Endodermal cell (in vitro differentiated cells): ENCODE results near the gene STXBP4. TPM values are rescaled to one million over a fixed set of nuclear protein-coding genes. Genes with fewer than 3 reads are reported as not detected.

Experiments
- DNase-seq: peaks from one replicate; pipeline ENCODE4 v3.0.0-alpha.2; 2017
- H3K27ac ChIP-seq: 2 replicates; pipeline ENCODE4 v1.5.1; 2013; ENCODE audit warnings: mild to moderate bottlenecking, low read depth, low read length, moderate library complexity
- H3K27me3 ChIP-seq: 2 replicates; pipeline ENCODE4 v1.6.1; 2013; ENCODE audit warnings: mild to moderate bottlenecking, low read length, moderate library complexity; ENCODE audit not compliant: insufficient read depth, control insufficient read depth, poor library complexity, severe bottlenecking
- H3K36me3 ChIP-seq: 2 replicates; pipeline ENCODE4 v1.7.0; 2013; ENCODE audit warnings: mild to moderate bottlenecking, low read length, moderate library complexity; ENCODE audit not compliant: control insufficient read depth, insufficient read depth
- H3K4me1 ChIP-seq: one replicate; pipeline ENCODE4 v1.7.0; 2013; ENCODE audit warnings: low read length; ENCODE audit not compliant: control insufficient read depth, insufficient read depth
- H3K4me3 ChIP-seq: 2 replicates; pipeline ENCODE4 v1.5.1; 2013; ENCODE audit warnings: mild to moderate bottlenecking, low read length, moderate library complexity
- H3K9ac ChIP-seq: 2 replicates; pipeline ENCODE4 v1.6.1; 2013; ENCODE audit warnings: mild to moderate bottlenecking, low read length, moderate library complexity; ENCODE audit not compliant: poor library complexity, severe bottlenecking; ENCODE audit errors: extremely low read depth
- H3K9me3 ChIP-seq: 2 replicates; pipeline ENCODE4 v1.6.1; 2013; ENCODE audit warnings: mild to moderate bottlenecking, low read length, moderate library complexity; ENCODE audit not compliant: control insufficient read depth
- H3K27ac Mint-ChIP-seq: 2 replicates; pipeline ENCODE4 v1.8.0; 2020; ENCODE audit warnings: mixed read lengths
- H3K27me3 Mint-ChIP-seq: 2 replicates; pipeline ENCODE4 v1.8.0; 2021; ENCODE audit warnings: mild to moderate bottlenecking, mixed read lengths; ENCODE audit not compliant: insufficient read depth
- H3K36me3 Mint-ChIP-seq: 2 replicates; pipeline ENCODE4 v1.8.0; 2020; ENCODE audit warnings: low read depth, mixed read lengths
- H3K4me1 Mint-ChIP-seq: 2 replicates; pipeline ENCODE4 v1.8.0; 2020; ENCODE audit warnings: mixed read lengths
- H3K4me3 Mint-ChIP-seq: 2 replicates; pipeline ENCODE4 v1.8.0; 2020; ENCODE audit warnings: mild to moderate bottlenecking, moderate library complexity, mixed read lengths
- H3K9me3 Mint-ChIP-seq: 2 replicates; pipeline ENCODE4 v1.8.0; 2020; ENCODE audit warnings: mild to moderate bottlenecking, mixed read lengths
- CTCF ChIP-seq: fragments of 200-600 bp; sonication (generic); conservative IDR thresholded peaks from 2 replicates; pipeline ENCODE4 v1.5.0; 2021; ENCODE audit warnings: antibody characterized with exemption, mild to moderate bottlenecking
- WGBS, 2 experiments: methylation state at CpG; one replicate each; pipeline versions ENCODE4 v1.1.5 to v1.1.7; 2013; ENCODE audit warnings: missing lambda C conversion rate in 2 of 2, mixed read lengths in 1 of 2; ENCODE audit not compliant: insufficient coverage in 1 of 2, insufficient read length in 1 of 2; 5-methylcytosine and 5-hydroxymethylcytosine counted together
- total RNA-seq, 2 donors: library from RNA; stranded (reverse); fragmentation: NEBNext Ultra II Directional in 1 of 2; extraction: Animal tissue kit (Norgen Biotek cat#: 25700) in 1 of 2; gene quantifications; 2 replicates in 1 of 2; 3 replicates in 1 of 2; pipeline ENCODE4 v1.2.1, GENCODE V29; 2021

STXBP4 gene
- total RNA-seq, 2 donors from 2014 or later, result 15.5 to 18.0 TPM

- no peak overlapping the region for H3K9ac ChIP-seq
- H3K36me3 ChIP-seq, result no peaks in the 10 kb centered on the region
- Mint-ChIP-seq H3K4me1 (no peaks in the 10 kb centered on the region), H3K4me3 (no peak overlapping the region), H3K27me3 (peaks cover 4% of the 10 kb centered on the region), H3K9me3 (no peaks in the 10 kb centered on the region), H3K27ac (no peak overlapping the region), H3K36me3 (no peaks in the 10 kb centered on the region)
- no peaks in the 10 kb centered on the region for H3K4me1 ChIP-seq
- no peaks in the 10 kb centered on the region for H3K9me3 ChIP-seq
- DNase-seq, result no peak
- H3K27me3 ChIP-seq, result no peaks in the 10 kb centered on the region
- H3K27ac ChIP-seq, result no peak overlapping the region
- TF ChIP-seq CTCF, result no peak
- no peak overlapping the region for H3K4me3 ChIP-seq
- 85 to 100% methylated on average over 2 to 3 of the region's 3 CpGs for WGBS, 2 experiments
Observed at GRCh38 chr17:55215711-55216110, 247.1 kb downstream of the STXBP4 start.

- no peak overlapping the region for H3K27ac Mint-ChIP-seq
Observed at GRCh38 chr17:55216888-55217287, 248.3 kb downstream of the STXBP4 start.

GRCh38 chr17:55219459-55219858, 250.9 kb downstream of the STXBP4 start:
- Mint-ChIP-seq H3K4me3 (no peak overlapping the region), H3K27me3 (peaks cover 4% of the 10 kb centered on the region), H3K4me1 (no peaks in the 10 kb centered on the region), H3K36me3 (no peaks in the 10 kb centered on the region), H3K9me3 (no peaks in the 10 kb centered on the region), H3K27ac (no peak overlapping the region)
- Histone ChIP-seq H3K27ac (no peak overlapping the region), H3K4me3 (no peak overlapping the region), H3K4me1 (no peaks in the 10 kb centered on the region), H3K36me3 (no peaks in the 10 kb centered on the region), H3K27me3 (no peaks in the 10 kb centered on the region), H3K9me3 (no peaks in the 10 kb centered on the region), H3K9ac (no peak overlapping the region)
- no peak for DNase-seq
- 69 to 80% methylated on average over 1 of the region's 1 CpG for WGBS, 2 experiments
- no peak for TF ChIP-seq CTCF

More at GRCh38 chr17:55216888-55217287, 248.3 kb downstream of the STXBP4 start:
- TF ChIP-seq CTCF, result no peak
- Mint-ChIP-seq H3K27me3 (peaks cover 4% of the 10 kb centered on the region), H3K9me3 (no peaks in the 10 kb centered on the region), H3K4me3 (no peak overlapping the region), H3K36me3 (no peaks in the 10 kb centered on the region), H3K4me1 (no peaks in the 10 kb centered on the region)
- no peaks in the 10 kb centered on the region for H3K36me3 ChIP-seq
- 80 to 84% methylated on average over 1 to 3 of the region's 3 CpGs for WGBS, 2 experiments
- no peak overlapping the region for H3K27ac ChIP-seq
- H3K9ac ChIP-seq, result no peak overlapping the region
- no peak for DNase-seq
- H3K4me3 ChIP-seq, result no peak overlapping the region
- H3K9me3 ChIP-seq, result no peaks in the 10 kb centered on the region
- no peaks in the 10 kb centered on the region for H3K4me1 ChIP-seq
- H3K27me3 ChIP-seq, result no peaks in the 10 kb centered on the region
